Trophoblast cell (in vitro differentiated cells and primary cell): ENCODE data around the gene APBA1.

Experiments used
- DNase-seq, 2 donors: peaks; one replicate each; pipeline ENCODE4 v3.0.0-alpha.2; 2016
- H2AFZ ChIP-seq: 2 replicates; pipeline ENCODE4 v1.6.1; 2013; ENCODE audit warnings: low read length, moderate library complexity, mild to moderate bottlenecking; ENCODE audit not compliant: insufficient read depth, poor library complexity
- H2AK5ac ChIP-seq: 2 replicates; pipeline ENCODE4 v1.6.1; 2013; ENCODE audit warnings: mild to moderate bottlenecking, low read length
- H2BK120ac ChIP-seq: 2 replicates; pipeline ENCODE4 v1.6.1; 2013; ENCODE audit warnings: low read length, mild to moderate bottlenecking, moderate library complexity; ENCODE audit not compliant: insufficient read depth, poor library complexity
- H2BK12ac ChIP-seq: 2 replicates; pipeline ENCODE4 v1.6.1; 2013; ENCODE audit warnings: mild to moderate bottlenecking, low read length, moderate library complexity
- H2BK5ac ChIP-seq: 2 replicates; pipeline ENCODE4 v1.6.1; 2013; ENCODE audit warnings: low read length, low read depth, moderate library complexity, mild to moderate bottlenecking; ENCODE audit not compliant: poor library complexity
- H3K14ac ChIP-seq: 2 replicates; pipeline ENCODE4 v1.6.1; 2013; ENCODE audit warnings: mild to moderate bottlenecking, low read length
- H3K18ac ChIP-seq: 2 replicates; pipeline ENCODE4 v1.6.1; 2013; ENCODE audit warnings: mild to moderate bottlenecking, low read length
- H3K23ac ChIP-seq: 2 replicates; pipeline ENCODE4 v1.6.1; 2013; ENCODE audit warnings: low read length
- H3K27ac ChIP-seq: 2 replicates; pipeline ENCODE4 v1.5.1; 2013; ENCODE audit warnings: low read depth, mild to moderate bottlenecking, inconsistent platforms, low read length, moderate library complexity
- H3K27me3 ChIP-seq: 2 replicates; pipeline ENCODE4 v1.6.1; 2013; ENCODE audit warnings: inconsistent platforms, mild to moderate bottlenecking, low read length, moderate library complexity; ENCODE audit not compliant: insufficient read depth
- H3K36me3 ChIP-seq, 2 experiments: 1 replicate in 1 of 2; 2 replicates in 1 of 2; pipeline ENCODE4 v1.6.1; 2013; ENCODE audit warnings: low read length in 2 of 2, mild to moderate bottlenecking in 2 of 2, moderate library complexity in 1 of 2; ENCODE audit not compliant: insufficient read depth in 2 of 2, control insufficient read depth in 1 of 2
- H3K4ac ChIP-seq: 2 replicates; pipeline ENCODE4 v1.6.1; 2013; ENCODE audit warnings: low read depth, mild to moderate bottlenecking, low read length, moderate library complexity
- H3K4me1 ChIP-seq, 2 experiments: 1 replicate in 1 of 2; 2 replicates in 1 of 2; pipeline ENCODE4 v1.6.1; 2013; ENCODE audit warnings: low read length in 2 of 2, mild to moderate bottlenecking in 2 of 2, moderate library complexity in 1 of 2; ENCODE audit not compliant: insufficient read depth in 2 of 2, control insufficient read depth in 1 of 2
- H3K4me2 ChIP-seq: 2 replicates; pipeline ENCODE4 v1.6.1; 2013; ENCODE audit warnings: inconsistent platforms, mild to moderate bottlenecking, low read length, moderate library complexity
- H3K4me3 ChIP-seq: 2 replicates; pipeline ENCODE4 v1.5.1; 2013; ENCODE audit warnings: mild to moderate bottlenecking, low read depth, low read length, inconsistent platforms
- H3K79me1 ChIP-seq: one replicate; pipeline ENCODE4 v1.6.1; 2013; ENCODE audit warnings: low read length
- H3K79me2 ChIP-seq: 2 replicates; pipeline ENCODE4 v1.6.1; 2013; ENCODE audit warnings: low read length, mild to moderate bottlenecking; ENCODE audit not compliant: control insufficient read depth, insufficient read depth, poor library complexity
- H3K9ac ChIP-seq: 2 replicates; pipeline ENCODE4 v1.6.1; 2013; ENCODE audit warnings: mild to moderate bottlenecking, low read length
- H3K9me3 ChIP-seq: 2 replicates; pipeline ENCODE4 v1.6.1; 2013; ENCODE audit warnings: low read depth, mild to moderate bottlenecking, control low read depth, inconsistent platforms, low read length; ENCODE audit not compliant: insufficient read depth
- H4K12ac ChIP-seq: 2 replicates; pipeline ENCODE4 v1.6.1; 2013; ENCODE audit warnings: low read depth, mild to moderate bottlenecking, low read length, moderate library complexity
- H4K8ac ChIP-seq: 2 replicates; pipeline ENCODE4 v1.6.1; 2013; ENCODE audit warnings: low read depth, mild to moderate bottlenecking, low read length, moderate library complexity
- H4K91ac ChIP-seq: one replicate; pipeline ENCODE4 v1.6.1; 2013; ENCODE audit warnings: low read depth, mild to moderate bottlenecking, low read length, moderate library complexity
- WGBS: extraction: QIAGEN DNeasy Blood & Tissue Kit; methylation state at CpG from one replicate; pipeline ENCODE4 v1.1.7; 2013; ENCODE audit warnings: missing lambda C conversion rate; ENCODE audit not compliant: insufficient read length, insufficient coverage; ENCODE audit errors: extremely low coverage; 5-methylcytosine and 5-hydroxymethylcytosine counted together

APBA1 gene

DNA sequence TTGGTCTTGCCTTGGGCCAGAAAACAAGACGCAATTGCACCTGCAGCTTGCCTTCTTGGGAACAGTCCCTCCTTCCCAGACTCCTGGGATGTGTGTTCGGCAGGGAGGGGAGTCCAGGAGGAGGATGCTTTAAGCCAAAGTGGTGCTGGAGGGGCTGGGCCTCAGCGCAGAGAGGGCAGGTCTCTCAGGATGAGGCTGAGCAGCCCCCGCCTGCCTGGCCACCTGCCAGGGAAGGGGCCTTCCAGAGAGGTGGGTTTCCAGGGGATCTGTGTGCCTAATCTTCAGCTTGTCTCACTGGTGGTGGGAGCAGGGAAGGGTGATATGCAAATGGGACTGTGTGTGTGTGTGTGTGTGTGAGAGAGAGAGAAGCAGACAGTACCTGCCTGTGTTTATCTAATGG, 242.0 kb downstream of the APBA1 start:
- no peak overlapping the region for H3K14ac ChIP-seq
- no peak overlapping the region for H3K27ac ChIP-seq
- H2BK12ac ChIP-seq = no peak overlapping the region
- H3K79me1 ChIP-seq = no peaks in the 10 kb centered on the region
- H3K9me3 ChIP-seq = peaks cover 7% of the 10 kb centered on the region
- H3K4me2 ChIP-seq = no peak overlapping the region
- no peak for DNase-seq
- no peak overlapping the region for H3K9ac ChIP-seq
- no peak overlapping the region for H4K12ac ChIP-seq
- WGBS = no CpG with 5 or more reads among the region's 4 CpGs
- no peak overlapping the region for H4K91ac ChIP-seq
- H4K8ac ChIP-seq = no peak overlapping the region
- no peak overlapping the region for H3K18ac ChIP-seq
- no peak overlapping the region for H3K4ac ChIP-seq
- H2BK5ac ChIP-seq = no peak overlapping the region
- H3K4me3 ChIP-seq = no peak overlapping the region
- H2AK5ac ChIP-seq = no peak overlapping the region
- no peak overlapping the region for H2AFZ ChIP-seq
- H3K27me3 ChIP-seq = no peaks in the 10 kb centered on the region
- no peak overlapping the region for H3K23ac ChIP-seq
- no peak overlapping the region for H2BK120ac ChIP-seq
- H3K36me3 ChIP-seq = no peaks in the 10 kb centered on the region
- H3K79me2 ChIP-seq = no peaks in the 10 kb centered on the region
- no peaks in the 10 kb centered on the region for H3K4me1 ChIP-seq

DNA sequence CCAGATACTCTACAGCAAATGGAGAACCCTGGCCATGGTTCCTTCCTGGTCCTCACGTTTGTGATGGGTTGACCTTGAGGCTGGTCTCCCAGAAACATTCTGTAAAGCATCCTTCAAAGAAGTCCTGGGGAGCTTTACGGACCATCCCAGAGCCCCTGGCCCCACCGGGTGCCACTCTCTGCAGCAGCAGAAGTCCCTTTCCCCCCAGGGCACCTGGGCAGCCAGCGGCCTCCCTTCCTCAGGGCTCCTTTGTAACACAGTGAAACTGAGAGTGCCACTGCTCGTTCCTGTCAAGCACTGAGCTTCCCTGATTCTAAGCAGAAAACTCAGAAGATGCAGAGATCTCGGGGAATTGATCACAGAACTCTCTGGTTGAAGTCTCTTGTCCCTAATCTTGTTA, 242.9 kb downstream of the APBA1 start:
- H2BK12ac ChIP-seq = no peak overlapping the region
- H3K18ac ChIP-seq = no peak overlapping the region
- no peak overlapping the region for H3K4ac ChIP-seq
- H4K8ac ChIP-seq = no peak overlapping the region
- H3K4me2 ChIP-seq = no peak overlapping the region
- H3K27me3 ChIP-seq = no peaks in the 10 kb centered on the region
- H3K14ac ChIP-seq = no peak overlapping the region
- no peak overlapping the region for H4K91ac ChIP-seq
- no CpG with 5 or more reads among the region's 6 CpGs for WGBS
- H2AK5ac ChIP-seq = no peak overlapping the region
- H3K9me3 ChIP-seq = peaks cover 7% of the 10 kb centered on the region
- no peak overlapping the region for H3K23ac ChIP-seq
- no peaks in the 10 kb centered on the region for H3K36me3 ChIP-seq
- no peak overlapping the region for H4K12ac ChIP-seq
- no peaks in the 10 kb centered on the region for H3K79me1 ChIP-seq
- H2BK120ac ChIP-seq = no peak overlapping the region
- no peaks in the 10 kb centered on the region for H3K79me2 ChIP-seq
- no peak overlapping the region for H3K27ac ChIP-seq
- no peak overlapping the region for H2BK5ac ChIP-seq
- H3K4me3 ChIP-seq = no peak overlapping the region
- H3K4me1 ChIP-seq = no peaks in the 10 kb centered on the region
- H2AFZ ChIP-seq = no peak overlapping the region
- no peak for DNase-seq
- no peak overlapping the region for H3K9ac ChIP-seq

DNA sequence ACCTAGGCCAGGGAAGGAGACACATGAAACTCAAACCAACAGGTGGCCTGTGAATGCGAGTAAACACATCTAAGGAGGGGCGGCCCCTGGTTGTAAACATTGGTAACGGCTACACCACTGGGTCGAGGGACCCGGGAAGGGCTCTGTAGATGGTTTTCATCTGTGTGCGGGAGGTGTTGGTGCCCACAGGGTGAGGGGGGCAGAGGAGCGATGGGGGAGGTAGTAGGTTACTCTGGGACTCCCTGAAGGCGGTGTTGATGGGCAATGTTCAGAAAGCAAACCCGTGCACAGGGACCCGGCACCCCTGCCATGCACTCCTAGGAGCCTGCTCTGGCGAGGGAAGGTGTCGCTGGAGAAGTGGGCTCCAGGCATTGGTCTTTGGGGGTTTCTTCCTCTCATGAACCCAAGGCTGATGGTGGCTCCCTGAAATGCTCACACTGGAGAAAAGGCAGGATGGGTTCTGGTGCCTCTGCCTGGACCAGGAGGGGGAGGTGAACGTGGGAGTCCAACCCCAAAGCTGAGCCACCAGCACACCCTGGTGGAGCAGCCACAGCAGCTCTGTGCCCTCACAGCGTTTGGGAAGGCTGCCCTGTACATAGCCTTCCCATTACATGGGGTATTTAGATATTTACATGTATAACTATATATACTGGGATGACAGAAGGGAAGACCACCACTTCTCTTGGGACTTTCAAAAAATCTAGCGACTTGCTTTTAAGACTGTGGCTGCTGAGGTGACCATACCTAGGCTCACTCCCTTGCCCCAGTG, 244.0 kb downstream of the APBA1 start:
- Histone ChIP-seq H3K27me3 (no peaks in the 10 kb centered on the region), H3K4me2 (no peak overlapping the region), H3K23ac (no peak overlapping the region), H4K12ac (no peak overlapping the region), H3K27ac (no peak overlapping the region), H3K4me3 (no peak overlapping the region), H4K8ac (no peak overlapping the region), H2BK120ac (no peak overlapping the region), H3K4me1 (no peaks in the 10 kb centered on the region), H3K36me3 (no peaks in the 10 kb centered on the region), H2BK5ac (no peak overlapping the region), H3K79me1 (no peaks in the 10 kb centered on the region), H3K9me3 (peaks cover 7% of the 10 kb centered on the region), H3K4ac (no peak overlapping the region), H2AFZ (no peak overlapping the region), H2AK5ac (no peak overlapping the region), H2BK12ac (no peak overlapping the region), H3K18ac (no peak overlapping the region), H3K79me2 (no peaks in the 10 kb centered on the region), H4K91ac (no peak overlapping the region), H3K9ac (no peak overlapping the region), H3K14ac (no peak overlapping the region)
- no peak for DNase-seq
- no CpG with 5 or more reads among the region's 15 CpGs for WGBS

DNA sequence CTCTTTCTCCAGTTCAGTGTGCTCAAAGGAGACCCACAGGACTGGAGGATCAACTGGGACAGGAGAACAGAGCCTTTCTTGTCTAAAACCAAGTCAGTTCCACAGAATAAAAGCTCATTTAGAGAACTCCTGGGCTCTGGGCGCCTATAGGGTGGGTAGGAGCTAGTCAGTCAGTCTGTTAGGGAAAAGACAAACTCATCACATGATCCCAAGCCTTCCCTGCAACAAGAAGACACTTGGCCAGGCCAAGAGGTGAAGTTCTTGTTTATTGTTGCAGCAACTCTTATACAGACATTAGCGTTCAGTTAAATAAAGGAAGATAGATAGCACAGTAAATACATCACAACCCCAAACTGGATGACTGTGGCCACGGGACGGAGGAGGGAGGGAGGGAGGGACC, 244.9 kb downstream of the APBA1 start:
- H2BK12ac ChIP-seq = no peak overlapping the region
- no peak overlapping the region for H3K4me2 ChIP-seq
- H2BK5ac ChIP-seq = no peak overlapping the region
- no peak overlapping the region for H3K4me3 ChIP-seq
- peaks cover 7% of the 10 kb centered on the region for H3K9me3 ChIP-seq
- H3K9ac ChIP-seq = no peak overlapping the region
- no peak for DNase-seq
- H4K8ac ChIP-seq = no peak overlapping the region
- WGBS = no CpG with 5 or more reads among the region's 4 CpGs
- H3K4ac ChIP-seq = no peak overlapping the region
- no peak overlapping the region for H3K23ac ChIP-seq
- H3K18ac ChIP-seq = no peak overlapping the region
- H2AK5ac ChIP-seq = no peak overlapping the region
- H3K4me1 ChIP-seq = no peaks in the 10 kb centered on the region
- no peak overlapping the region for H4K91ac ChIP-seq
- H2BK120ac ChIP-seq = no peak overlapping the region
- H3K79me1 ChIP-seq = no peaks in the 10 kb centered on the region
- H3K36me3 ChIP-seq = no peaks in the 10 kb centered on the region
- no peak overlapping the region for H3K27ac ChIP-seq
- H3K79me2 ChIP-seq = no peaks in the 10 kb centered on the region
- no peak overlapping the region for H2AFZ ChIP-seq
- H4K12ac ChIP-seq = no peak overlapping the region
- no peak overlapping the region for H3K14ac ChIP-seq
- no peaks in the 10 kb centered on the region for H3K27me3 ChIP-seq
